ENCODE measurements around the gene AICDA. TPM values are rescaled to one million over a fixed set of nuclear protein-coding genes. Genes with fewer than 3 reads are reported as not detected.
"Not testable (repeated sequence)": the region's sequence is repeated elsewhere in the genome, so short reads cannot be mapped to it uniquely, and the experiment has no call there.

Gene AICDA
- total and polyA plus RNA-seq, 4 experiments from 2014 or later, result not detected

- H3K4me3 Mint-ChIP-seq; H3K4me1 ChIP-seq (ENCODE audit: insufficient read depth, low read length); DNase-seq; H3K4me3 ChIP-seq (ENCODE audit: low read length in 2 of 2); H3K27me3 Mint-ChIP-seq; H3K27ac ChIP-seq (ENCODE audit: low read depth, low read length); H3K9me3 Mint-ChIP-seq; H3K27me3 ChIP-seq (ENCODE audit: insufficient read depth, low read length); H3K4me1 Mint-ChIP-seq; POLR2A ChIA-PET (ENCODE audit: partially characterized antibody); intact Hi-C loops (cut with micrococcal nuclease); H3K36me3 ChIP-seq (ENCODE audit: insufficient read depth, low read length); H3K27ac Mint-ChIP-seq; H3K36me3 Mint-ChIP-seq; H3K9me3 ChIP-seq (ENCODE audit: control insufficient read depth in 1 of 2, low read length in 2 of 2): not testable (repeated sequence)
- CTCF ChIA-PET (ENCODE audit: partially characterized antibody), result interaction anchor here (1.2 kb wide), 1 partner anchor 25 kb away, joined by 3 read pairs; no protein-coding TSS in a partner anchor
These were observed 23.3 kb upstream of the AICDA start for GRCh38 chr12:8636007-8636346.

GRCh38 chr12:8635342-8636006 is 22.8 kb upstream of the AICDA start:
- POLR2A ChIA-PET (ENCODE audit: partially characterized antibody), result interaction anchor here (0.6 kb wide), 1 partner anchor 821 kb away, joined by 3 read pairs; no protein-coding TSS in a partner anchor
- H3K27ac ChIP-seq (ENCODE audit: low read depth, low read length); H3K9me3 ChIP-seq (ENCODE audit: control insufficient read depth in 1 of 2, low read length in 2 of 2); H3K27me3 ChIP-seq (ENCODE audit: insufficient read depth, low read length); H3K27ac Mint-ChIP-seq; H3K27me3 Mint-ChIP-seq; H3K4me3 Mint-ChIP-seq; H3K9me3 Mint-ChIP-seq; H3K4me3 ChIP-seq (ENCODE audit: low read length in 2 of 2); DNase-seq; H3K4me1 Mint-ChIP-seq; CTCF ChIA-PET (ENCODE audit: partially characterized antibody); H3K36me3 Mint-ChIP-seq; H3K4me1 ChIP-seq (ENCODE audit: insufficient read depth, low read length); intact Hi-C loops (cut with micrococcal nuclease); H3K36me3 ChIP-seq (ENCODE audit: insufficient read depth, low read length): not testable (repeated sequence)

DNA sequence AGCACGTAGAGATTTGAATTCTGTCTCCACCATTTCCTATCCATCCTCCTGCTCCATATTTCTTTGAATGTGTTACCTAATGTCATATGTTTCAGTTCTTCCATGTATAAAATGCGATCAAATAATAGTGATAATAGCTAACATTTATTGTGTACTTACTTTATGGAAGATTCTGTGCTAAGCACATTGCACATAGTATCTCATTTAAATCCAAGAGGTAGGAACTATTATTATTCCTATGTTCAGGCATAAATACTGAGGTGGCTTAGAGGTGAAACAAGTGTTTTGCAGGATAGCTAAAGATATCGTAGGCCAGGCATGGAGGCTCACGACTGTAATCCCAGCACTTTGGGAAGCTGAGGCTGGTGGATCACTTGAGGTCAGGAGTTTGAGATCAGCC is 17.5 kb upstream of the AICDA start:
- no peak for DNase-seq
- no peak overlapping the region for H3K4me3 Mint-ChIP-seq
- no peaks in the 10 kb centered on the region for H3K36me3 Mint-ChIP-seq
- ChIA-PET POLR2A (ENCODE audit: partially characterized antibody) (interaction anchor here (0.7 to 2.3 kb wide), 2 partner anchors 14 to 367 kb away, joined by 3 to 12 read pairs; no protein-coding TSS in a partner anchor), CTCF (ENCODE audit: partially characterized antibody) (interaction anchor here (1.0 to 2.0 kb wide), 4 partner anchors 12 to 261 kb away, joined by 3 to 11 read pairs (median 4); no protein-coding TSS in a partner anchor)
- H3K4me1 Mint-ChIP-seq, result no peaks in the 10 kb centered on the region
- no peak overlapping the region for H3K27ac Mint-ChIP-seq
- Histone ChIP-seq H3K4me1 (ENCODE audit: insufficient read depth, low read length) (no peaks in the 10 kb centered on the region), H3K27me3 (ENCODE audit: insufficient read depth, low read length) (no peaks in the 10 kb centered on the region), H3K36me3 (ENCODE audit: insufficient read depth, low read length) (no peaks in the 10 kb centered on the region), H3K9me3 (ENCODE audit: control insufficient read depth in 1 of 2, low read length in 2 of 2) (no peaks in the 10 kb centered on the region), H3K27ac (ENCODE audit: low read depth, low read length) (no peak overlapping the region), H3K4me3 (ENCODE audit: low read length in 2 of 2) (no peak overlapping the region)
- peaks cover 0 to 3% (median 0%) of the 10 kb centered on the region in 8 donors for H3K9me3 Mint-ChIP-seq
- peaks cover 0 to 2% of the 10 kb centered on the region in 2 donors for H3K27me3 Mint-ChIP-seq
- intact Hi-C loops (cut with micrococcal nuclease), result no loop called here

DNA sequence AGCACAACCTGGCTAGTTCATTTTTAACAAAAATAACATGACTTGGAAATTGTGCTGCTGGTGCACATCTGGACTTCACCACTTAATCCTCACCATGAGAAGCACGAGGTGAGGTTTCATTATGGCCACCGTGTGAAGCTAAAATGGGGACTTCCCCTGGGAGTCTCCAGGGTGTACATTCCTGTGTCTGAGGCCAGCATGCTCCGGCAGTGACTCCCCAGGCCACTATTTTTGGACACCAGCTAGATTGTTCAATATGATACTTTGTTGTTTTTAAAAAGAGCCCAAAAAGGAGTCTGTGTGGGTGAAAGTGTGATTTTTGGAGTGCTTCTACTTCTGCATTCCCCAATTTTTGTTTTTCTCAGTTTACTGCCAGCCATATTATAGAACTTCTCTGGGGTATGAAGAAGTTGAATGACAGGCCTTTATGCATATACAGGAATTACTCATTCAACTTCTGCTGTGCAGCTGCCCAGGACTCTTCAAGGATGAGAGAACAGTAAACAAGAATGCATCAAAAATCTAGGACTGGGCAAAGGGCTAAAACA is 16.9 kb upstream of the AICDA start:
- no peak overlapping the region for H3K4me3 Mint-ChIP-seq

DNA sequence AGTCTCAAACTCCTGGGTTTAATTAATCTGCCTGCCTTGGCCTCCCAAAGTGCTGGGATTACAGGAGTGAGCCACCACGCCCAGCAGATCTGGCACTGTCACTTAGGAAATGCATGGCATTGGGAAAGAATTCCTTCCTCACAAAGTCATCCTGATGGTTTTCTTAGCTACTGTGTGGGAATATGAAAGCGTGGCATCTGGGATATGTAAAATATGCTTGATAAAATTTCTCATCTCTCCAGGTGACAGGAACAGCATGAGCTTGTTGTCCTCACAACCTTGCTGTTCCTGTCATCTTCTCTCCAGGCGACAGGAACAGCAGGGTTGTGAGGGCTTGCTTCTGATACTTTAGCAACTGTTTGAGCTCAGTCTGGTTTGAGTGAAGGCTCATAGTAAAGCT is 16.1 kb upstream of the AICDA start:
- Mint-ChIP-seq H3K9me3 (peaks cover 0 to 3% (median 0%) of the 10 kb centered on the region in 8 donors), H3K36me3 (no peaks in the 10 kb centered on the region), H3K4me1 (no peaks in the 10 kb centered on the region), H3K27ac (no peak overlapping the region), H3K27me3 (peaks cover 0 to 2% of the 10 kb centered on the region in 2 donors), H3K4me3 (no peak overlapping the region)
- H3K27me3 ChIP-seq (ENCODE audit: insufficient read depth, low read length), result no peaks in the 10 kb centered on the region
- CTCF ChIA-PET (ENCODE audit: partially characterized antibody), result interaction anchor here (1.2 to 2.0 kb wide), 5 partner anchors 11 to 84 kb away, joined by 3 to 11 read pairs (median 4); no protein-coding TSS in a partner anchor
- H3K4me3 ChIP-seq (ENCODE audit: low read length in 2 of 2), result no peak overlapping the region
- POLR2A ChIA-PET (ENCODE audit: partially characterized antibody), result interaction anchor here (0.7 to 2.3 kb wide), 2 partner anchors 15 to 20 kb away, joined by 3 to 12 read pairs; no protein-coding TSS in a partner anchor
- no peaks in the 10 kb centered on the region for H3K4me1 ChIP-seq (ENCODE audit: insufficient read depth, low read length)
- intact Hi-C loops (cut with micrococcal nuclease), result no loop called here
- H3K9me3 ChIP-seq (ENCODE audit: control insufficient read depth in 1 of 2, low read length in 2 of 2), result no peaks in the 10 kb centered on the region
- DNase-seq, result no peak
- H3K36me3 ChIP-seq (ENCODE audit: insufficient read depth, low read length), result no peaks in the 10 kb centered on the region
- H3K27ac ChIP-seq (ENCODE audit: low read depth, low read length), result no peak overlapping the region

More for the DNA sequence above, 16.9 kb upstream of the AICDA start:
- Mint-ChIP-seq H3K27me3 (peaks cover 0 to 2% of the 10 kb centered on the region in 2 donors), H3K27ac (no peak overlapping the region), H3K4me1 (no peaks in the 10 kb centered on the region), H3K36me3 (no peaks in the 10 kb centered on the region), H3K9me3 (peaks cover 0 to 3% (median 0%) of the 10 kb centered on the region in 8 donors)
- H3K4me1 ChIP-seq (ENCODE audit: insufficient read depth, low read length), result no peaks in the 10 kb centered on the region
- H3K36me3 ChIP-seq (ENCODE audit: insufficient read depth, low read length), result no peaks in the 10 kb centered on the region
- intact Hi-C loops (cut with micrococcal nuclease), result no loop called here
- H3K27me3 ChIP-seq (ENCODE audit: insufficient read depth, low read length), result no peaks in the 10 kb centered on the region
- no peak for DNase-seq
- H3K27ac ChIP-seq (ENCODE audit: low read depth, low read length), result no peak overlapping the region
- no peaks in the 10 kb centered on the region for H3K9me3 ChIP-seq (ENCODE audit: control insufficient read depth in 1 of 2, low read length in 2 of 2)
- CTCF ChIA-PET (ENCODE audit: partially characterized antibody), result interaction anchor here (1.0 to 2.0 kb wide), 6 partner anchors 11 to 262 kb away, joined by 3 to 11 read pairs (median 4); no protein-coding TSS in a partner anchor
- H3K4me3 ChIP-seq (ENCODE audit: low read length in 2 of 2), result no peak overlapping the region
- POLR2A ChIA-PET (ENCODE audit: partially characterized antibody), result interaction anchor here (0.7 to 2.3 kb wide), 3 partner anchors 15 to 368 kb away, joined by 3 to 12 read pairs (median 3); no protein-coding TSS in a partner anchor

- H3K27me3 Mint-ChIP-seq; DNase-seq; H3K4me3 ChIP-seq (ENCODE audit: low read length in 2 of 2); intact Hi-C loops (cut with micrococcal nuclease); H3K27me3 ChIP-seq (ENCODE audit: insufficient read depth, low read length); H3K9me3 ChIP-seq (ENCODE audit: control insufficient read depth in 1 of 2, low read length in 2 of 2); POLR2A ChIA-PET (ENCODE audit: partially characterized antibody); H3K4me1 ChIP-seq (ENCODE audit: insufficient read depth, low read length); H3K4me3 Mint-ChIP-seq; H3K9me3 Mint-ChIP-seq; H3K36me3 ChIP-seq (ENCODE audit: insufficient read depth, low read length); H3K27ac ChIP-seq (ENCODE audit: low read depth, low read length); CTCF ChIA-PET (ENCODE audit: partially characterized antibody); H3K27ac Mint-ChIP-seq; H3K36me3 Mint-ChIP-seq; H3K4me1 Mint-ChIP-seq: not testable (repeated sequence)
These were observed 12.1 kb upstream of the AICDA start for GRCh38 chr12:8624750-8625149.

- no peaks in the 10 kb centered on the region for H3K27me3 ChIP-seq (ENCODE audit: insufficient read depth, low read length)
- no peaks in the 10 kb centered on the region for H3K9me3 ChIP-seq (ENCODE audit: control insufficient read depth in 1 of 2, low read length in 2 of 2)
- H3K27me3 Mint-ChIP-seq, result no peaks in the 10 kb centered on the region
- intact Hi-C loops (cut with micrococcal nuclease), result no loop called here
- POLR2A ChIA-PET (ENCODE audit: partially characterized antibody), result no interaction called here
- no peaks in the 10 kb centered on the region for H3K36me3 ChIP-seq (ENCODE audit: insufficient read depth, low read length)
- H3K4me3 Mint-ChIP-seq, result no peak overlapping the region
- no peak overlapping the region for H3K27ac ChIP-seq (ENCODE audit: low read depth, low read length)
- no peak overlapping the region for H3K4me3 ChIP-seq (ENCODE audit: low read length in 2 of 2)
- H3K27ac Mint-ChIP-seq, result no peak overlapping the region
- no peaks in the 10 kb centered on the region for H3K9me3 Mint-ChIP-seq
- CTCF ChIA-PET (ENCODE audit: partially characterized antibody), result interaction anchor here (1.1 to 6.6 kb wide), 4 partner anchors 12 to 79 kb away, joined by 3 to 40 read pairs (median 4); partner anchors contain the start of gene AICDA
- DNase-seq, result no peak
- H3K4me1 ChIP-seq (ENCODE audit: insufficient read depth, low read length), result no peaks in the 10 kb centered on the region
- H3K36me3 Mint-ChIP-seq, result no peaks in the 10 kb centered on the region
- H3K4me1 Mint-ChIP-seq, result peaks cover 0 to 1% (median 0%) of the 10 kb centered on the region in 4 donors
These were observed 10.0 kb upstream of the AICDA start for GRCh38 chr12:8622646-8623045.

Data from CD4-positive, alpha-beta memory T cell (primary cell).